AG09319 (cell line): ENCODE results near the gene FEM1C.

Experiments
- DNase-seq: peaks from one replicate; pipeline ENCODE4 v3.0.0-alpha.2; 2010; ENCODE audit warnings: low read depth; ENCODE audit errors: extremely low read depth
- TF ChIP-seq, protein P1 (sequence below): IDR thresholded peaks from 2 replicates; pipeline ENCODE4 v1.5.1; 2011; ENCODE audit warnings: low read depth, mild to moderate bottlenecking, inconsistent platforms, low read length, moderate library complexity

FEM1C gene

DNA sequence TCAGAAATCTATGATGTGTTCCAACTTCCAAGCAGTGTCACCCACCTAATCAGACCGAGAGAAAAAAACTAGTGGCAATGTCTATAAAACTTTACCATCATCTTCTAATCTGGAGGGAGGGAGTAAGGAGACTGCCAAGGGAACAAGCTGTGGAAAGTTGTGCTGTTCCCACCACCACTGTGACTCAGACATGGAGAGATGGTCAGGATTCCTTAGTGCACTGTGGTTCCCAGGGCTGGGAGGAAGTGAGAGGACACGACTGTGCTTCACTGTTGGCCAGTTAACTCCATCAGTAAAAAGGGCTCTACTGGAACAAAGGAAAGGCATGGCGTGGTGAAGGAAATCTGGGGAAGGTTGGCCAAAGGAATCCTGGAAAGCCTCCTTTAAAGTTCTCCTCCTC lies 38.9 kb upstream of the FEM1C start:
- TF ChIP-seq, protein P1, sequence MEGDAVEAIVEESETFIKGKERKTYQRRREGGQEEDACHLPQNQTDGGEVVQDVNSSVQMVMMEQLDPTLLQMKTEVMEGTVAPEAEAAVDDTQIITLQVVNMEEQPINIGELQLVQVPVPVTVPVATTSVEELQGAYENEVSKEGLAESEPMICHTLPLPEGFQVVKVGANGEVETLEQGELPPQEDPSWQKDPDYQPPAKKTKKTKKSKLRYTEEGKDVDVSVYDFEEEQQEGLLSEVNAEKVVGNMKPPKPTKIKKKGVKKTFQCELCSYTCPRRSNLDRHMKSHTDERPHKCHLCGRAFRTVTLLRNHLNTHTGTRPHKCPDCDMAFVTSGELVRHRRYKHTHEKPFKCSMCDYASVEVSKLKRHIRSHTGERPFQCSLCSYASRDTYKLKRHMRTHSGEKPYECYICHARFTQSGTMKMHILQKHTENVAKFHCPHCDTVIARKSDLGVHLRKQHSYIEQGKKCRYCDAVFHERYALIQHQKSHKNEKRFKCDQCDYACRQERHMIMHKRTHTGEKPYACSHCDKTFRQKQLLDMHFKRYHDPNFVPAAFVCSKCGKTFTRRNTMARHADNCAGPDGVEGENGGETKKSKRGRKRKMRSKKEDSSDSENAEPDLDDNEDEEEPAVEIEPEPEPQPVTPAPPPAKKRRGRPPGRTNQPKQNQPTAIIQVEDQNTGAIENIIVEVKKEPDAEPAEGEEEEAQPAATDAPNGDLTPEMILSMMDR: no peak
- no peak for DNase-seq

DNA sequence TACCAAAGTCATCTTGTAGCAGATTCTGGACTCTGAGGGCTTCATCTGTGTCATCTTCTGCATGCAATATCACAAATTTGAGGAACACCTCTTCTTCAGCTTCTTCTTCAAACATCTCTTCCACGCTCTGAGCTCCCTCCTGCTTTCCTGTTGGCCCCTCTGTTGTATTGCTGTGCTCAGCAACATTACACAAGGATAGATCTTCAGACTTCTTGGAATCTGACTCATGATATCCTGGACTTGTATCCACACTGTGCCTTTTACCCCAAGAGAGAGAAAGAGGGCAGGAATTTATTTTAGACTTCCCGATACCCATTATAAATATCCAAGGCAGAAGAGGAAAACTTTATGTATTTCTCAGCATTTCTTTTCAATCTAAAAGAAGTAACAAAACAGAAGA lies 36.4 kb upstream of the FEM1C start:
- TF ChIP-seq, protein P1: no peak
- no peak for DNase-seq

DNA sequence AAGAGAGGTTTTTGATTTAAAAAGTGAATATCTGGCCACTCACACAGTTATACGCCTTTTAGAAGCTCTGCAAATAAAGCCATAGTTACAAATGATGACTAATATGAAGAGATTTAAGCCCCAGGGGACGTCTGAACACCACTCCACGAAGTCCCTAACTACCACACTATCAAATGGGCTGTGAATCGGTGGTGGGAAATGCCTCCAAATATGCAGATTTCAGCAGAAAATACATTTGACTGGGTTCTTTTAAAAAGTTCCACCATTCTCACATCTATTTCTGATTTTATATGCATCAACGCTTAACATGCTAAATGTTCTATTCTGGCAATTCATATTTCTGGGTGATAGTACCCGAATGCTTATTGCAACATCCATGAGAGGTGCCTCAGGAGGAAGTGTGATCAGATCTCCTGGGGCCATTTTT lies 35.2 kb upstream of the FEM1C start:
- TF ChIP-seq, protein P1: no peak
- DNase-seq: no peak

DNA sequence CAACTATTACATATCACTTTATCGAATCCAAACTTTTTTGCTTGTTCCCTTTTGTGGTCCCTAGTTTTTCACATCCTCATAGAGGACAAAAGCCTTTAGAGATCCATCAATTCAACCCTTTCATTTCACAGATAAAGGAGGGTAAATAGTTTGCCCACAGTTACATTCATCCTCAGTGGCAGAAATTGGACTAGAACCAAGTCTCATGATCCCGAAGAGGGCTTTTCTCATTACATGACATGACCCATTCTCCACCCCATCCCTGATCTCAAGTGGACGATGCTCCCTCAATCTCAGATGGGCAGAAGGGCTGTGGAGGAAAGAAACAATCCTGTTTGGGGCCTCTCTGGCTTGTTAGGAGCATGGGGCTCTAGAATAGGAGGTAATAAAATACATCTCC lies 34.6 kb upstream of the FEM1C start:
- DNase-seq: no peak
- TF ChIP-seq, protein P1: no peak

DNA sequence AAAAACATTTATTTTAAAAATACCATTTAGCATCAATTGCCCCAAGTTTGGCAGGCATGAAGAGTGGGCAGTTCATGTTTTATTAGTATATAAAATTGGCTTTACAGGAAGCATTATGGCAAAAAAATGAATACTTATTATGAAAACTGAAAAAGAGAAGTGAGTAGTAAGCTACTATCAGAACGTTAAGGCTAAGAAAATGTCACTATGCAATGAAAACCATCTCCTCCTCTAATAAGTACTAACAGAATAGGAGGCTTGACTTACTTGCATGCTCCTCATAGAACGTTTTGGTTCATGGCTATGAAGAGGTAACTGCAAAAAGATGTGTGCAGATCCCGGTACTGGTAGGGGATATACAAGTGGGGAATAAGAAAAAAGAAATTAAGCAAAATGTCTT lies 34.1 kb upstream of the FEM1C start:
- TF ChIP-seq, protein P1: no peak
- DNase-seq: no peak

DNA sequence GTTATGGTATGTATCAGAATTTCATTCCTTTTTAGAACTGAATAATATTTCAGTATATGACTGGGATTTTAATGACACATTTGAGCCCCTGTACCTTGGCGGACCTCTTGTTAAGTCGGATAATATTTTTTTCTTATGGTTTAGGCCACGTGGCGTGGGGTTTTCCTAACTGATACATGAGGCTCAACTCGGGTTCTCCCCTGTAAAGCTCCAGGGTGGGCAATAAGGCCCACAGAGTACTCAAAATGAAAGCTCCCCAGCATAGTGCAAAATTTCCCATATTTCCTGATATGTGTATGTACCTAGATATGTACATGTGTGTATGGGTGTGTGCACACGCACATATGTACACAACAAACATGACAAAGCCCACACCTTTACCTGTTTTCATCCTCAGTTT lies 33.2 kb upstream of the FEM1C start:
- TF ChIP-seq, protein P1: no peak
- no peak for DNase-seq

DNA sequence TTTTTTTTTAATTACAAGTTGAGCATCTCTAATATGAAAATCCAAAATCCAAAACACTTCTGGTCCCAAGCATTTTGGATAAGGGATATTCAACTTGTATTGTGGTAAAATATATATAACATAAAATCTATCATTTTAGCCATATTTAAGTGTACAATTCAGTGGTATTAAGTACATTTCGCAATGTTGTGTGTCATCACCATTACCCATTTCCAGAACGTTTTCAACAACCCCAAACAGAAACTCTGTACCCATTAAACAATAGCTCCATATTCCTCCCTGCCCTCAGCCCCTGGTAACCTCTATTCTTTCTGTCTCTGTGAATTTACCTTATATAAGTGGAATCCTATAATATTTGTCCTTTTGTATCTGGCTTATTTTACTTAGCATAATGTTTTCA lies 32.8 kb upstream of the FEM1C start:
- DNase-seq: no peak

More for the DNA sequence above, 32.8 kb upstream of the FEM1C start:
- TF ChIP-seq, protein P1: no peak
